Activated CD8-positive, alpha-beta T cell treated with anti-CD3 and anti-CD28 coated beads for 36 hours (primary cell): ENCODE measurements around the gene UPF2. TPM values are rescaled to one million over a fixed set of nuclear protein-coding genes. Genes with fewer than 3 reads are reported as not detected.
A peak's percentile ranks its signal among the peaks of the same experiment; 100 is the strongest.
"Not testable (repeated sequence)": the region's sequence is repeated elsewhere in the genome, so short reads cannot be mapped to it uniquely, and the experiment has no call there.

ENCODE experiments used
- ATAC-seq: fragments of 200-7000 bp; cut with Tn5 transposase; one replicate; pipeline ENCODE4 v1.10.0; 2021; ENCODE audit warnings: mild to moderate bottlenecking, moderate library complexity
- CTCF ChIA-PET: fragments of 350-600 bp; sonication (Branson Sonifier 250); formaldehyde crosslinking; loops from one replicate; lab custom pipeline; 2021; ENCODE audit warnings: antibody characterized with exemption; lab: Charles Lee
- POLR2A ChIA-PET: fragments of 350-600 bp; sonication (Branson Sonifier 250); formaldehyde crosslinking; loops from one replicate; lab custom pipeline; 2021; ENCODE audit warnings: antibody characterized with exemption; lab: Charles Lee
- DNase-seq: peaks from one replicate; pipeline ENCODE4 v3.0.0-alpha.2; 2020
- H3K27ac Mint-ChIP-seq: one replicate; pipeline ENCODE4 v1.8.0; 2021; ENCODE audit warnings: mild to moderate bottlenecking, mixed read lengths
- H3K27me3 Mint-ChIP-seq: one replicate; pipeline ENCODE4 v1.8.0; 2021; ENCODE audit warnings: mixed read lengths
- H3K36me3 Mint-ChIP-seq: one replicate; pipeline ENCODE4 v1.8.0; 2021; ENCODE audit warnings: low read depth, mixed read lengths
- H3K4me1 Mint-ChIP-seq: one replicate; pipeline ENCODE4 v1.8.0; 2021; ENCODE audit warnings: low read depth, mixed read lengths
- H3K4me3 Mint-ChIP-seq: one replicate; pipeline ENCODE4 v1.8.0; 2021; ENCODE audit warnings: mild to moderate bottlenecking, moderate library complexity, mixed read lengths
- H3K9me3 Mint-ChIP-seq: one replicate; pipeline ENCODE4 v1.8.0; 2021; ENCODE audit warnings: mixed read lengths
- CTCF ChIP-seq: fragments of 200-600 bp; IDR thresholded peaks from one replicate; pipeline ENCODE4 v1.8.0; 2022; ENCODE audit warnings: antibody characterized with exemption, mild to moderate bottlenecking
- intact Hi-C: fragments of 100-400 bp; cut with micrococcal nuclease; formaldehyde crosslinking; loops from one replicate; pipeline ENCODE4 v1.10.0; 2022
- total RNA-seq, 2 experiments: library from RNA; stranded (reverse); gene quantifications; one replicate each; pipeline ENCODE4 v1.2.3, GENCODE V29; 2021

Gene UPF2
- total RNA-seq, 2 experiments from 2014 or later = 27.9 to 29.4 TPM

GRCh38 chr10:12018438-12019282, 23.9 kb downstream of the UPF2 start:
- Mint-ChIP-seq H3K27ac (no peak overlapping the region), H3K9me3 (no peaks in the 10 kb centered on the region), H3K36me3 (peaks cover 5% of the 10 kb centered on the region), H3K4me1 (peaks cover 20% of the 10 kb centered on the region), H3K27me3 (no peaks in the 10 kb centered on the region), H3K4me3 (no peak overlapping the region)
- intact Hi-C loops = no loop called here
- POLR2A ChIA-PET = interaction anchor here (0.6 kb wide), 2 partner anchors 222 to 745 kb away, joined by 3 read pairs; no protein-coding TSS in a partner anchor
- DNase-seq = no peak
- no peak for ATAC-seq
- CTCF ChIA-PET = no interaction called here
- TF ChIP-seq CTCF = no peak

GRCh38 chr10:12013926-12014325, 28.7 kb downstream of the UPF2 start:
- Mint-ChIP-seq H3K36me3 (peaks cover 39% of the 10 kb centered on the region), H3K4me1 (peaks cover 14% of the 10 kb centered on the region), H3K27me3 (no peaks in the 10 kb centered on the region), H3K4me3 (no peak overlapping the region), H3K9me3 (peaks cover 6% of the 10 kb centered on the region), H3K27ac (no peak overlapping the region)
- POLR2A ChIA-PET = no interaction called here
- DNase-seq = no peak
- intact Hi-C loops = no loop called here
- no peak for ATAC-seq
- CTCF ChIA-PET = no interaction called here
- TF ChIP-seq CTCF = no peak

DNA sequence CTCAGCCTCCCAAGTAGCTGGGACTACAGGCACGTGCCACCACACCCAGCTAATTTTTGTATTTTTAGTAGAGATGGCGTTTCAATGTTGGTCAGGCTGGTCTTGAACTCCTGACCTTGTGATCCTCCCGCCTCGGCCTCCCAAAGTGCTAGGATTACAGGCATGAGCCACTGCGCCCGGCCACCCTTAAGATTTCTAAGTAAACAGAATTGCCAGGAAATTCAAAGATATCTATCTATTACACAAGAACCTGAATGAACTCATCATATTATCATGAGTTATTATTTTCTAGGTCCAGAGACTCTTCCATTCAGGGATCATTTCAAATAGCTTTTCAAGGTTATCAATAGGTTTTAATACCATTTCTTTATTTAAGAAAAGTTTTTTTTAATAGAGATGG, 29.2 kb downstream of the UPF2 start:
- H3K27ac Mint-ChIP-seq, DNase-seq, POLR2A ChIA-PET, H3K9me3 Mint-ChIP-seq, intact Hi-C loops, ATAC-seq, H3K4me3 Mint-ChIP-seq, H3K27me3 Mint-ChIP-seq: not testable (repeated sequence)
- CTCF ChIA-PET = interaction anchor here (1.3 kb wide), 1 partner anchor 26 kb away, joined by 3 read pairs; no protein-coding TSS in a partner anchor
- peaks cover 44% of the 10 kb centered on the region for H3K36me3 Mint-ChIP-seq
- H3K4me1 Mint-ChIP-seq = peaks cover 12% of the 10 kb centered on the region

- intact Hi-C loops = no loop called here
- H3K27ac Mint-ChIP-seq = peak overlapping the region; percentile 0
Measured at GRCh38 chr10:12010353-12010752, 32.3 kb downstream of the UPF2 start.

DNA sequence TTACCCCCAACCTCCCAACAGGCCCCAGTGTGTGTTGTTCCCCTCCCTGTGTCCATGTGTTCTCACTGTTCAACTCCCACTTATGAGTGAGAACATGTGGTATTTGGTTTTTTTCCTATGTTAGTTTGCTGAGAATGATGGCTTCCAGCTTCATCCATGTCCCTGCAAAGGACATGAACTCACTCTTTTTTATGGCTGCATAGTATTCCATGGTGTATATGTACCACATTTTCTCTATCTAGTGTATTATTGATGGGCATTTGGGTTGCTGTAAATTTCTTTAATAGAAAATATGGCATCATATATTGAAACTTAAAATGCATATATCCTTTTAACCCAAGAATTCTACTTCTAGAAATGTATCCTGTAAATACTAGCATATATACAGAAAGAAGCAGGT, 33.8 kb downstream of the UPF2 start:
- ATAC-seq, H3K27me3 Mint-ChIP-seq, H3K4me3 Mint-ChIP-seq, H3K27ac Mint-ChIP-seq, H3K9me3 Mint-ChIP-seq, intact Hi-C loops, POLR2A ChIA-PET, H3K4me1 Mint-ChIP-seq, DNase-seq: not testable (repeated sequence)
- CTCF ChIA-PET = interaction anchor here (0.6 to 2.4 kb wide), 3 partner anchors 8 to 207 kb away, joined by 3 to 12 read pairs (median 5); no protein-coding TSS in a partner anchor
- peaks cover 61% of the 10 kb centered on the region for H3K36me3 Mint-ChIP-seq

More at GRCh38 chr10:12010353-12010752, 32.3 kb downstream of the UPF2 start:
- ChIA-PET POLR2A (interaction anchor here (0.7 kb wide), 1 partner anchor 92 kb away, joined by 3 read pairs; no protein-coding TSS in a partner anchor), CTCF (interaction anchor here (2.4 kb wide), 1 partner anchor 24 kb away, joined by 12 read pairs; no protein-coding TSS in a partner anchor)
- Mint-ChIP-seq H3K27me3 (no peaks in the 10 kb centered on the region), H3K36me3 (peaks cover 53% of the 10 kb centered on the region), H3K9me3 (peaks cover 6% of the 10 kb centered on the region), H3K4me1 (peaks cover 10% of the 10 kb centered on the region), H3K4me3 (no peak overlapping the region)
- no peak for TF ChIP-seq CTCF
- no peak for ATAC-seq
- DNase-seq = no peak

DNA sequence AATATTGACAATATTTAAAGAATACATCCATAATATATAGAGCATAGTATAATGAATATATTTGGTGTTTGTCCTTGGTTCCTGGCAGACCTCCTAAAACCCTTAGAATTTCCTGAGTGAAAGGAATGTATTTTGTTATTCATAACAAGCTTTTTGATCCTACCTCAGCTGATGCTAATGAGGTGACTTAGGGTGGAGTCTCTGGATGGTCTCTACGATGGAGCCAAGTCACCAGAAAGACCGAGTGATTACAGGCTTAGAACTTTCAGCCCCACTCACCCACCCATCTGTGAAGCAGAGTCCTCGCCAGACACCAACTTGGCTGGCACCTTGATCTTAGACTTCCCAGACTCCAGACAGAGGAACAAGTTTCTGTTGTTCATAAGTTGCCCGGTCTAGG, 35.9 kb downstream of the UPF2 start:
- Mint-ChIP-seq H3K27ac (no peak overlapping the region), H3K36me3 (peaks cover 62% of the 10 kb centered on the region), H3K4me1 (peaks cover 10% of the 10 kb centered on the region), H3K4me3 (no peak overlapping the region), H3K27me3 (no peaks in the 10 kb centered on the region), H3K9me3 (peaks cover 6% of the 10 kb centered on the region)
- intact Hi-C loops = no loop called here
- no peak for DNase-seq
- no peak for ATAC-seq
- CTCF ChIA-PET = interaction anchor here (1.4 to 1.5 kb wide), 2 partner anchors 9 to 20 kb away, joined by 3 to 5 read pairs; no protein-coding TSS in a partner anchor
- POLR2A ChIA-PET = no interaction called here
- no peak for TF ChIP-seq CTCF
